ENCODE data around the gene DLG2.
"Not testable (repeated sequence)": the region's sequence is repeated elsewhere in the genome, so short reads cannot be mapped to it uniquely, and the experiment has no call there.

DNA sequence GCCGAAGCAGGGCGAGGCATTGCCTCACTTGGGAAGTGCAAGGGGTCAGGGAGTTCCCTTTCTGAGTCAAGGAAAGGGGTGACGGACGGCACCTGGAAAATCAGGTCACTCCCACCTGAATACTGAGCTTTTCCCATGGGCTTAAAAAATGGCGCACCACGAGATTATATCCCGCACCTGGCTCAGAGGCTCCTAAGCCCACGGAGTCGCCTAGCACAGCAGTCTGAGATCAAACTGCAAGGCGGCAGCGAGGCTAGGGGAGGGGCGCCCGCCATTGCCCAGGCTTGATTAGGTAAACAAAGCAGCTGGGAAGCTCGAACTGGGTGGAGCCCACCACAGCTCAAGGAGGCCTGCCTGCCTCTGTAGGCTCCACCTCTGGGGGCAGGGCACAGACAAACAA lies 2039.3 kb downstream of the DLG2 start:
- TF ChIP-seq POLR2AphosphoS5, TAF1, POLR2A, SPI1 (IDR thresholded peaks at IDR 0.05; ENCODE audit: low read depth, low read length): not testable (repeated sequence)

All from GM12891 (cell line).